Upper lobe of right lung (tissue), 1 donor: Measurements from ENCODE around the gene DHRSX. TPM values are rescaled to one million over a fixed set of nuclear protein-coding genes. Genes with fewer than 3 reads are reported as not detected.

Experiments
- ATAC-seq: fragments of 200-7000 bp; cut with Tn5 transposase; one replicate; pipeline ENCODE4 v1.9.1; 2020; ENCODE audit warnings: mild to moderate bottlenecking, moderate library complexity
- DNase-seq: peaks from one replicate; pipeline ENCODE4 v3.0.0-alpha.2; 2020
- H3K27ac ChIP-seq: fragments of 200-600 bp; one replicate; pipeline ENCODE4 v1.8.0; 2022
- H3K27me3 ChIP-seq: fragments of 200-600 bp; one replicate; pipeline ENCODE4 v1.8.0; 2022; ENCODE audit warnings: mild to moderate bottlenecking
- H3K36me3 ChIP-seq: fragments of 200-600 bp; one replicate; pipeline ENCODE4 v1.8.0; 2022
- H3K4me1 ChIP-seq: fragments of 200-600 bp; one replicate; pipeline ENCODE4 v1.8.0; 2022
- H3K4me3 ChIP-seq: fragments of 200-600 bp; one replicate; pipeline ENCODE4 v1.8.0; 2022; ENCODE audit warnings: mild to moderate bottlenecking
- H3K9me3 ChIP-seq: fragments of 200-600 bp; one replicate; pipeline ENCODE4 v1.8.0; 2022
- intact Hi-C: fragments of 100-400 bp; cut with DNase I; formaldehyde crosslinking; loops from one replicate; pipeline ENCODE4 v1.11.0; 2022
- total RNA-seq: library from RNA; stranded (reverse); fragmentation: NEBNext Ultra II Directional; extraction: Animal tissue kit (Norgen Biotek cat#: 25700); gene quantifications from one replicate; pipeline ENCODE4 v1.2.1, GENCODE V29; 2021
- TF ChIP-seq, protein P1 (sequence below): fragments of 200-600 bp; IDR thresholded peaks from one replicate; pipeline ENCODE4 v1.8.0; 2022; ENCODE audit warnings: antibody characterized with exemption
- donor health status: DM: no; HTN: yes; CAD: no; lungs with severe emphysema.

DHRSX gene
- total RNA-seq, 1 donor from 2014 or later = 34.8 TPM

DNA sequence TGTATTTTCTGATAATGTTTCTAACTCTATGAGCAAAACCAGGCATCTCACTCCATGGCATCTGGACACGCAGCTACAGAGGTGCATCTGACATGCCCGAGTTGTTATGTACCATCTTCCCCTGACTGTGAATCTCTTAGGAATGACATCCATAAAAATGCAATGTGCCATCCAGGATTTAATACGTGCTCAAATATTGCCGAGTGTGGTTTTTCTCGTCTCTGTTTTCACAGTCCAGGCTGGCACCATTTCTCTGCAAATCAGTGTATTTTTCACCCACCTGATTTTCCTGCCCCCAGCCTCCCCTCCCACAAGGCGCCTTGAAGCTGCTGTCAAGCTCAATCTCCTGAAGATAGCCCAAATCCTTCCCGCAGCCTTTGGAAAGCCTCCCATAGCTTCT is 154.6 kb downstream of the DHRSX start:
- DNase-seq = no peak
- no peak for ATAC-seq
- no peaks in the 10 kb centered on the region for H3K36me3 ChIP-seq
- no peaks in the 10 kb centered on the region for H3K27me3 ChIP-seq
- TF ChIP-seq, protein P1, sequence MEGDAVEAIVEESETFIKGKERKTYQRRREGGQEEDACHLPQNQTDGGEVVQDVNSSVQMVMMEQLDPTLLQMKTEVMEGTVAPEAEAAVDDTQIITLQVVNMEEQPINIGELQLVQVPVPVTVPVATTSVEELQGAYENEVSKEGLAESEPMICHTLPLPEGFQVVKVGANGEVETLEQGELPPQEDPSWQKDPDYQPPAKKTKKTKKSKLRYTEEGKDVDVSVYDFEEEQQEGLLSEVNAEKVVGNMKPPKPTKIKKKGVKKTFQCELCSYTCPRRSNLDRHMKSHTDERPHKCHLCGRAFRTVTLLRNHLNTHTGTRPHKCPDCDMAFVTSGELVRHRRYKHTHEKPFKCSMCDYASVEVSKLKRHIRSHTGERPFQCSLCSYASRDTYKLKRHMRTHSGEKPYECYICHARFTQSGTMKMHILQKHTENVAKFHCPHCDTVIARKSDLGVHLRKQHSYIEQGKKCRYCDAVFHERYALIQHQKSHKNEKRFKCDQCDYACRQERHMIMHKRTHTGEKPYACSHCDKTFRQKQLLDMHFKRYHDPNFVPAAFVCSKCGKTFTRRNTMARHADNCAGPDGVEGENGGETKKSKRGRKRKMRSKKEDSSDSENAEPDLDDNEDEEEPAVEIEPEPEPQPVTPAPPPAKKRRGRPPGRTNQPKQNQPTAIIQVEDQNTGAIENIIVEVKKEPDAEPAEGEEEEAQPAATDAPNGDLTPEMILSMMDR = no peak
- no peaks in the 10 kb centered on the region for H3K4me1 ChIP-seq
- H3K27ac ChIP-seq = no peak overlapping the region
- no peaks in the 10 kb centered on the region for H3K9me3 ChIP-seq
- H3K4me3 ChIP-seq = no peak overlapping the region
- intact Hi-C loops = no loop called here

DNA sequence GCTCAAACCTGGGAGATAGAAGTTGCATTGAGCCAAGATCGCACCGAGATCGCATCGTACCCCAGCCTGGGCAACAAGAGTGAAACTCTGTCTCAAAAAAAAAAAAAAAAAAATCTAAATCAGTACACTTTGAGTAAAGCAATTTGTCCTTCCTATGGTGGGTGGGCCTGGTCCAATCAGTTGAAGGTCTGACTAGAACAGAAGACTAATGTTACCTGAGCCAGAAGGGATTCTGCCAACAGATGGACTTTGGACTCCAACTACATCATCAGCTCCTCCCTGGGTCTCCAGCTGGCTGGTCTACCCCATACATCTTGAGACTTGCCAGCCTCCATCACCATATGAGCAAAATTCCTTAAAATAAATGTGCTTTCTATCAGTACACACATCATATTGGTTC is 155.2 kb downstream of the DHRSX start:
- H3K27ac ChIP-seq = no peak overlapping the region
- ATAC-seq (no peak), DNase-seq (no peak)
- H3K9me3 ChIP-seq = no peaks in the 10 kb centered on the region
- no peaks in the 10 kb centered on the region for H3K27me3 ChIP-seq
- H3K4me1 ChIP-seq = no peaks in the 10 kb centered on the region
- no peaks in the 10 kb centered on the region for H3K36me3 ChIP-seq
- no peak overlapping the region for H3K4me3 ChIP-seq
- TF ChIP-seq, protein P1 = no peak
- intact Hi-C loops = no loop called here

DNA sequence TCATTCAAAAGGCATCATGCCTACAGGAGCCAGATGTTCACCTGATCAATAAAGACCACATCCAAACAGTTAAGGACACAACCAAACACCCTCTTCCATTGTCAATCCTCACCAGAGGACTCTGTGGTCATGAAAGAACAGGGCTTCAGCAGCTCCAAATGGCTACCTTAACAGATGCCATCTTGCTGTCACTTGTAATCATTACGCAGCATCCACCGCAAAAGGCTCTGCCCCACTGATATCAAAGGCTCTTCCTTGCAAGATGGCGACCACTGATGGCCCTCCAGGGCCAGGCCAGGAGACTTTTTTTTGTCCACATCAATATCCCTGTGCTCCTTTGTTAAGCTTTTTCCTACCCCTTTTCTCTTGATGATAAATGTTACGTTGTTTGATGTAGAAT is 157.4 kb downstream of the DHRSX start:
- H3K36me3 ChIP-seq = no peaks in the 10 kb centered on the region
- no peak for DNase-seq
- no peak overlapping the region for H3K27ac ChIP-seq
- no peak for ATAC-seq
- intact Hi-C loops = no loop called here
- H3K4me1 ChIP-seq = no peaks in the 10 kb centered on the region
- no peaks in the 10 kb centered on the region for H3K9me3 ChIP-seq
- TF ChIP-seq, protein P1 = no peak
- H3K4me3 ChIP-seq = no peak overlapping the region
- H3K27me3 ChIP-seq = no peaks in the 10 kb centered on the region

DNA sequence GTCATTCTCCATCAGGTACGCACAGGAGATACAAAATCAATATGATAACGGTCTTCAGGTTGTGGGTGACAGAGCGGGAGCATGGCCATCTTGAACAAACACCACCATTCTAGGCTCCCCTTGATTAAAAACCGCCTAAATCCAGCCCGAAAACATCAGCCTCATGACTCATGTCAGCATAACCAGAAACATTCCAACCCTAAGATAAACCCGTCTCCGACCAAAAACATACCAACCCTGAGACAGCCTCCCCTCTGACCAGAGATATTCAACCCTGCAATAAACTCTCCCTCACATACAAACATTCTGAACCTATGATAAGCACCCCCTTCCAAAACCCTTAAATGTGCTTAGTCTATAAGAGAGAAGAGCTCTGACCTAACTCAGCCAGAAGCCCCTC is 157.9 kb downstream of the DHRSX start:
- ATAC-seq (no peak), DNase-seq (no peak)
- Histone ChIP-seq H3K36me3 (no peaks in the 10 kb centered on the region), H3K27me3 (no peaks in the 10 kb centered on the region), H3K27ac (no peak overlapping the region), H3K9me3 (no peaks in the 10 kb centered on the region), H3K4me1 (no peaks in the 10 kb centered on the region), H3K4me3 (no peak overlapping the region)
- intact Hi-C loops = no loop called here
- TF ChIP-seq, protein P1 = no peak

DNA sequence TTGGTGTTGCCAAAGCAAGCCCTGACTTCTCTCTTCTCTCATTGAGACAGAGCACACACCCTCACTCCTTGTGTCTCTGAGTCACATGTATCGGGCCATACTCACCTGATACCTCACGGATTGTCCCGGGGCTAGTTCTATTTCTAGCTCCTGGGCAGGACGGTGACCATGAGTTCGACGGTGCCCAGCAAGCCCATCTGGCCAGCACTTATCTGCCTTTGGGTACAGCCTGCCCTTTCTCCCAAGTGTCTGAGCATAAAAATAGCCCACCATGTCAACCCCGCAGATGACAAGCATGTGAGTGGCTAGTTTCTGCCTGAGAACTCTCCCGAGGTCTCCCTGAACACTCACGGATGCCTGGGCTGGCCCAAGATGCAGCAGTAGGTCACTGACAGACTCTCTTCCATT is 158.5 kb downstream of the DHRSX start:
- Histone ChIP-seq H3K27me3 (no peaks in the 10 kb centered on the region), H3K36me3 (no peaks in the 10 kb centered on the region), H3K27ac (no peak overlapping the region), H3K4me3 (no peak overlapping the region), H3K9me3 (no peaks in the 10 kb centered on the region), H3K4me1 (no peaks in the 10 kb centered on the region)
- TF ChIP-seq, protein P1 = no peak
- ATAC-seq = no peak
- intact Hi-C loops = no loop called here
- DNase-seq = no peak

DNA sequence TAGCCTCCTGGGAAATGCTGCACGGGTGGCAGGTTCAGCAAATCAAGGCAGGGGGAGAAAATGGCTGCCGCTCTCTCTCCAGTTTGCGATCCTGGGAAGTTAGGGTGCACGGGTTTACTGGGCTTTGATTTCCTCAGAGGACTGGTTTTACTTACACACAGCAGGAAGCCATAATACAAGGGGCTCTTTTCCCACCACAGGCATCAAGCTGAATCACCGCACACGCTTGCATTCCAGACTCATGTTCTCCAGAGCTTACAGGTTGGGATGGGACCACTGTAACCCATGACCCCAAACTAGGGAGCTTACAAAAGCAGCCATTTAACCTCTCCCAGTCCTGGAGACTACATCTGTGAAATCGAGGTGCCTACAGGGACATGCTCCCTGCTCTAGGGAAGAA is 159.8 kb downstream of the DHRSX start:
- no peak overlapping the region for H3K27ac ChIP-seq
- H3K9me3 ChIP-seq = no peaks in the 10 kb centered on the region
- H3K36me3 ChIP-seq = no peaks in the 10 kb centered on the region
- TF ChIP-seq, protein P1 = no peak
- no peak for DNase-seq
- intact Hi-C loops = no loop called here
- no peaks in the 10 kb centered on the region for H3K4me1 ChIP-seq
- no peaks in the 10 kb centered on the region for H3K27me3 ChIP-seq
- no peak overlapping the region for H3K4me3 ChIP-seq
- no peak for ATAC-seq
